Esophagus muscularis mucosa (tissue), 3 donors: ENCODE data around the gene LRRC10B.

Experiments used
- POLR2AphosphoS5 ChIP-seq, 2 donors: sonication (generic); formaldehyde crosslinking; IDR thresholded peaks; one replicate each; pipeline ENCODE4 v1.6.1; 2017; ENCODE audit warnings: antibody characterized with exemption in 2 of 2
- TF ChIP-seq, protein P1 (sequence below), 3 experiments: fragments of 200-600 bp in 2 of 3; fragments of 450-650 bp in 1 of 3; sonication (generic) in 2 of 3; IDR thresholded peaks; one replicate each; pipeline ENCODE4 v1.5.1; 2017 to 2019; ENCODE audit warnings: antibody characterized with exemption in 3 of 3, mild to moderate bottlenecking in 2 of 3, moderate library complexity in 1 of 3

DNA sequence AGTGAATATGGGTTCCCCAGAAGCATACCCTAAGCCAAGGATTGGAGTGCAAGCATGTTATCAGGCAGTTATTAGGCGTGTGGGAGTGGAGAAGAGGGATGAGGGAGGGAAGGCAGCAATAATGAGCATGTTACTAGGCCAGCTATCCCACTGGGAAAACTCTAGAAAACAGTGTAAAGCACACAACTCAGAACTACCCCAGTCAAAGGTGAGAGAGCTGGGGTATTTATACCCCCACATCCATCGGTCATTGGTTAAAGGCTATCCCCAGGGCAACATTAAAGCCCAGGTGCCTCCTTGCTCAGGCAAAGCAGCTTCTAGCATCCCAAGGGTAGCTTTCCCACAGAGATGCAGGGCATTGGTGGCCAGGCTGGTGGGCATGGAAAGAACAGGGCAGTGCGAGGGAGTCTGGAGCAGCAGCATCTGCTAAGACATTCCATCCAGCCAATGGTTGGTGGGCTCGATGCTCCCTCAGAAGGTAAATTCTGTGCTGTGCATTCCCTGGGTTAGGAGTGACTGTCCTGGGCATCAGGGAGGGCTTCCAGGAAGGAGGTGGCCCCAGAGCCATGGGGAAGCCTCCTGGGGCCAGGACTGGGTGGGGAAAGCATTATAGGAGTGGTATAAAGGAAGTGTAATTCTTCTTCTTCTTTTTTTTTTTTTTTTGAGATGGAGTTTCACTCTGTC is 21.1 kb upstream of the LRRC10B start:
- TF ChIP-seq, protein P1, sequence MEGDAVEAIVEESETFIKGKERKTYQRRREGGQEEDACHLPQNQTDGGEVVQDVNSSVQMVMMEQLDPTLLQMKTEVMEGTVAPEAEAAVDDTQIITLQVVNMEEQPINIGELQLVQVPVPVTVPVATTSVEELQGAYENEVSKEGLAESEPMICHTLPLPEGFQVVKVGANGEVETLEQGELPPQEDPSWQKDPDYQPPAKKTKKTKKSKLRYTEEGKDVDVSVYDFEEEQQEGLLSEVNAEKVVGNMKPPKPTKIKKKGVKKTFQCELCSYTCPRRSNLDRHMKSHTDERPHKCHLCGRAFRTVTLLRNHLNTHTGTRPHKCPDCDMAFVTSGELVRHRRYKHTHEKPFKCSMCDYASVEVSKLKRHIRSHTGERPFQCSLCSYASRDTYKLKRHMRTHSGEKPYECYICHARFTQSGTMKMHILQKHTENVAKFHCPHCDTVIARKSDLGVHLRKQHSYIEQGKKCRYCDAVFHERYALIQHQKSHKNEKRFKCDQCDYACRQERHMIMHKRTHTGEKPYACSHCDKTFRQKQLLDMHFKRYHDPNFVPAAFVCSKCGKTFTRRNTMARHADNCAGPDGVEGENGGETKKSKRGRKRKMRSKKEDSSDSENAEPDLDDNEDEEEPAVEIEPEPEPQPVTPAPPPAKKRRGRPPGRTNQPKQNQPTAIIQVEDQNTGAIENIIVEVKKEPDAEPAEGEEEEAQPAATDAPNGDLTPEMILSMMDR (IDR thresholded peaks at IDR 0.05): no peak
- TF ChIP-seq POLR2AphosphoS5 (IDR thresholded peaks at IDR 0.05): no peak
